HTERT RPE-1 (cell line): ENCODE data around the gene PSMC4.

ENCODE experiments used
- in situ Hi-C: fragments of 300-500 bp; cut with MboI; formaldehyde crosslinking; loops from 4 replicates; pipeline ENCODE4 v1.14.3; 2020; ENCODE audit warnings: low sequenced_read_pairs

Gene PSMC4

GRCh38 chr19:39987167-39987566 lies 16.2 kb downstream of the PSMC4 start:
- in situ Hi-C loops: no loop called here

GRCh38 chr19:39987596-39987995 lies 16.6 kb downstream of the PSMC4 start:
- in situ Hi-C loops: no loop called here

- in situ Hi-C loops: no loop called here
Measured at GRCh38 chr19:39993605-39994004, 22.6 kb downstream of the PSMC4 start.

- in situ Hi-C loops: no loop called here
Measured at GRCh38 chr19:39994361-39994760, 23.4 kb downstream of the PSMC4 start.

- in situ Hi-C loops: no loop called here
Measured at GRCh38 chr19:39995794-39996193, 24.8 kb downstream of the PSMC4 start.

GRCh38 chr19:39996218-39996810 lies 25.3 kb downstream of the PSMC4 start:
- in situ Hi-C loops: no loop called here

- in situ Hi-C loops: no loop called here
Measured at GRCh38 chr19:39996811-39997637, 26.1 kb downstream of the PSMC4 start, which contains the start of gene ZNF546. TSS of gene ZNF546 (plus strand) at chr19:39997060. CDS start at chr19:39998327, 1,267 bp downstream.

- in situ Hi-C loops: no loop called here
Measured at GRCh38 chr19:39997638-39998216, 26.8 kb downstream of the PSMC4 start.

- in situ Hi-C loops: no loop called here
Measured at GRCh38 chr19:39998501-39998900, 27.5 kb downstream of the PSMC4 start.

- in situ Hi-C loops: no loop called here
Measured at GRCh38 chr19:40005691-40006272, 34.8 kb downstream of the PSMC4 start.

GRCh38 chr19:40006273-40006691 lies 35.3 kb downstream of the PSMC4 start:
- in situ Hi-C loops: no loop called here

- in situ Hi-C loops: no loop called here
Measured at GRCh38 chr19:40009674-40010073, 38.7 kb downstream of the PSMC4 start.

GRCh38 chr19:40013991-40014390 lies 43.0 kb downstream of the PSMC4 start:
- in situ Hi-C loops: no loop called here

- in situ Hi-C loops: no loop called here
Measured at GRCh38 chr19:40023969-40024368, 53.0 kb downstream of the PSMC4 start.

GRCh38 chr19:40025938-40026596 lies 55.1 kb downstream of the PSMC4 start:
- in situ Hi-C loops: no loop called here

- in situ Hi-C loops: no loop called here
Measured at GRCh38 chr19:40026597-40026970, 55.6 kb downstream of the PSMC4 start.
